Spleen (tissue), 11 donors: ENCODE results near the gene MCC. TPM values are rescaled to one million over a fixed set of nuclear protein-coding genes. Genes with fewer than 3 reads are reported as not detected.

Experiments used
- DNase-seq: peaks from one replicate; pipeline ENCODE4 v3.0.0-alpha.2; 2020
- H3K27ac ChIP-seq, 8 donors: fragments of 200-600 bp; sonication (generic) in 7 of 8; 1 replicate in 4 of 8; 2 replicates in 4 of 8; pipeline versions ENCODE4 v1.5.0 to v1.8.0; 2016 to 2021; ENCODE audit warnings: inconsistent platforms in 4 of 8, mild to moderate bottlenecking in 4 of 8, moderate library complexity in 1 of 8
- H3K27me3 ChIP-seq, 7 donors: fragments of 200-600 bp; sonication (generic) in 6 of 7; replicated peaks in 1 of 7; 1 replicate in 4 of 7; 2 replicates in 3 of 7; pipeline versions ENCODE4 v1.5.0 to v1.8.0; 2016 to 2021; ENCODE audit warnings: inconsistent platforms in 3 of 7, mild to moderate bottlenecking in 1 of 7
- H3K36me3 ChIP-seq, 6 donors: fragments of 200-600 bp; sonication (generic) in 5 of 6; 1 replicate in 4 of 6; 2 replicates in 2 of 6; pipeline versions ENCODE4 v1.5.0 to v1.8.0; 2016 to 2021; ENCODE audit warnings: inconsistent platforms in 2 of 6
- H3K4me1 ChIP-seq, 6 donors: fragments of 200-600 bp; sonication (generic) in 5 of 6; 1 replicate in 3 of 6; 2 replicates in 3 of 6; pipeline versions ENCODE4 v1.5.0 to v1.8.0; 2016 to 2021; ENCODE audit warnings: inconsistent platforms in 3 of 6
- H3K4me3 ChIP-seq, 8 donors: fragments of 200-600 bp; sonication (generic) in 7 of 8; 1 replicate in 4 of 8; 2 replicates in 4 of 8; pipeline versions ENCODE4 v1.5.0 to v1.8.0; 2016 to 2021; ENCODE audit warnings: inconsistent platforms in 4 of 8, mild to moderate bottlenecking in 4 of 8, moderate library complexity in 2 of 8
- H3K9me3 ChIP-seq, 8 donors: fragments of 200-600 bp; sonication (generic) in 7 of 8; 1 replicate in 4 of 8; 2 replicates in 4 of 8; pipeline versions ENCODE4 v1.5.0 to v1.8.0; 2016 to 2021; ENCODE audit warnings: inconsistent platforms in 4 of 8
- CTCF ChIP-seq, 11 experiments: fragments of 200-600 bp in 7 of 11; fragments of 450-650 bp in 4 of 11; sonication (generic) in 4 of 11; IDR thresholded peaks in 8 of 11; conservative IDR thresholded peaks in 3 of 11; 1 replicate in 7 of 11; 2 replicates in 4 of 11; pipeline versions ENCODE4 v1.4.0 to v1.8.0; 2016 to 2021; ENCODE audit warnings: antibody characterized with exemption in 11 of 11, inconsistent platforms in 4 of 11, mild to moderate bottlenecking in 1 of 11
- POLR2A ChIP-seq, 3 donors: fragments of 450-650 bp; IDR thresholded peaks; one replicate each; pipeline ENCODE4 v1.5.1; 2017; ENCODE audit warnings: antibody characterized with exemption in 3 of 3, mild to moderate bottlenecking in 1 of 3
- POLR2AphosphoS5 ChIP-seq, 3 donors: sonication (generic); formaldehyde crosslinking; IDR thresholded peaks; one replicate each; pipeline ENCODE4 v1.5.1; 2017; ENCODE audit warnings: antibody characterized with exemption in 3 of 3
- WGBS, 5 donors: extraction: QIAGEN DNeasy Blood & Tissue Kit in 3 of 5; methylation state at CpG; one replicate each; pipeline versions ENCODE4 v1.1.5 to v1.1.7; 2013 to 2018; 5-methylcytosine and 5-hydroxymethylcytosine counted together
- intact Hi-C: fragments of 100-400 bp; cut with DNase I; formaldehyde crosslinking; loops from one replicate; pipeline ENCODE4 v1.15.0; 2023; ENCODE audit warnings: low total_unique reads
- polyA plus RNA-seq, 3 donors: library from polyadenylated mRNA; stranded (reverse); fragments of 200-250 nt; gene quantifications; one replicate each; pipeline ENCODE4 v1.2.1, GENCODE V29; 2013
- total RNA-seq, 7 donors: library from RNA; depleted of rRNA in 3 of 7; stranded (reverse); fragments of >200 nt in 3 of 7; fragmentation: NEBNext Ultra II Directional in 4 of 7; extraction: Animal tissue kit (Norgen Biotek cat#: 25700) in 4 of 7; gene quantifications; one replicate each; pipeline versions ENCODE4 v1.1.0 to v1.2.1, GENCODE V29; 2016 to 2021
- donor health status: healthy with polysubstance abuse.
- donor health status: DM: no; HTN: no; CAD: no; lungs with moderate emphysema.
- donor health status: DM: no; HTN: no; CAD: no.
- donor health status: Bipolar disorder and iron deficiency.
- donor health status: healthy.
- donor health status: DM: no; HTN: no; CAD: no.
- donor health status: DM: yes; HTN: yes; CAD: no.

The MCC gene
- total and polyA plus RNA-seq, 10 donors, result 1.3 to 32.8 (median 15.8) TPM

- intact Hi-C loops, result no loop called here
- TF ChIP-seq POLR2AphosphoS5 (IDR thresholded peaks at IDR 0.05) (no peak), POLR2A (IDR thresholded peaks at IDR 0.05) (no peak), CTCF (IDR thresholded peaks at IDR 0.05 in 8 of 11, conservative IDR thresholded peaks at IDR 0.05 in 3 of 11) (no peak)
- Histone ChIP-seq H3K27ac (no peak overlapping the region), H3K9me3 (no peaks in the 10 kb centered on the region), H3K4me3 (no peak overlapping the region), H3K27me3 (no peaks in the 10 kb centered on the region), H3K36me3 (peaks cover 0 to 37% (median 0%) of the 10 kb centered on the region in 6 donors), H3K4me1 (peaks cover 0 to 16% (median 0%) of the 10 kb centered on the region in 6 donors)
- WGBS, 5 donors, result 88 to 95% (median 93%) methylated on average over 2 of the region's 2 CpGs
- DNase-seq, result no peak
These were observed 422.6 kb downstream of the MCC start for GRCh38 chr5:113065626-113066025.

GRCh38 chr5:113064806-113065205 is 423.4 kb downstream of the MCC start:
- H3K4me3 ChIP-seq, result no peak overlapping the region
- no peak overlapping the region for H3K27ac ChIP-seq
- DNase-seq, result no peak
- intact Hi-C loops, result no loop called here
- H3K4me1 ChIP-seq, result peaks cover 0 to 16% (median 0%) of the 10 kb centered on the region in 6 donors
- TF ChIP-seq POLR2A (IDR thresholded peaks at IDR 0.05), result no peak
- no peak for TF ChIP-seq CTCF (IDR thresholded peaks at IDR 0.05 in 8 of 11, conservative IDR thresholded peaks at IDR 0.05 in 3 of 11)
- no peaks in the 10 kb centered on the region for H3K9me3 ChIP-seq
- peaks cover 0 to 37% (median 0%) of the 10 kb centered on the region in 6 donors for H3K36me3 ChIP-seq
- 88 to 96% (median 95%) methylated on average over 1 of the region's 1 CpG for WGBS, 5 donors
- no peaks in the 10 kb centered on the region for H3K27me3 ChIP-seq

- TF ChIP-seq CTCF (IDR thresholded peaks at IDR 0.05 in 8 of 11, conservative IDR thresholded peaks at IDR 0.05 in 3 of 11) (no peak), POLR2AphosphoS5 (IDR thresholded peaks at IDR 0.05) (no peak), POLR2A (IDR thresholded peaks at IDR 0.05) (no peak)
- WGBS, 5 donors, result 76 to 92% (median 83%) methylated on average over 7 to 12 of the region's 12 CpGs
- intact Hi-C loops, result no loop called here
- peaks cover 0 to 33% (median 0%) of the 10 kb centered on the region in 6 donors for H3K36me3 ChIP-seq
- no peaks in the 10 kb centered on the region for H3K27me3 ChIP-seq
- no peaks in the 10 kb centered on the region for H3K9me3 ChIP-seq
- H3K4me3 ChIP-seq, result no peak overlapping the region
- no peak overlapping the region for H3K27ac ChIP-seq
- no peak for DNase-seq
- peaks cover 0 to 16% (median 0%) of the 10 kb centered on the region in 6 donors for H3K4me1 ChIP-seq
These were observed 424.3 kb downstream of the MCC start for GRCh38 chr5:113063927-113064326.

GRCh38 chr5:113062869-113063508 is 425.3 kb downstream of the MCC start:
- TF ChIP-seq POLR2AphosphoS5 (IDR thresholded peaks at IDR 0.05) (no peak), POLR2A (IDR thresholded peaks at IDR 0.05) (no peak), CTCF (IDR thresholded peaks at IDR 0.05 in 8 of 11, conservative IDR thresholded peaks at IDR 0.05 in 3 of 11) (no peak)
- Histone ChIP-seq H3K27me3 (no peaks in the 10 kb centered on the region), H3K9me3 (no peaks in the 10 kb centered on the region), H3K36me3 (peaks cover 0 to 29% (median 0%) of the 10 kb centered on the region in 6 donors), H3K27ac (peak overlapping the region in 1 of 8 donors; percentile 12), H3K4me1 (peaks cover 0 to 16% (median 0%) of the 10 kb centered on the region in 6 donors), H3K4me3 (no peak overlapping the region)
- no peak for DNase-seq
- intact Hi-C loops, result no loop called here
- 65 to 83% (median 78%) methylated on average over 6 of the region's 6 CpGs for WGBS, 5 donors
